ENCODE measurements around the gene ADCY3. TPM values are rescaled to one million over a fixed set of nuclear protein-coding genes. Genes with fewer than 3 reads are reported as not detected.

Gene ADCY3
- polyA plus RNA-seq, 1 donor from 2014 or later, result 28.8 TPM

DNA sequence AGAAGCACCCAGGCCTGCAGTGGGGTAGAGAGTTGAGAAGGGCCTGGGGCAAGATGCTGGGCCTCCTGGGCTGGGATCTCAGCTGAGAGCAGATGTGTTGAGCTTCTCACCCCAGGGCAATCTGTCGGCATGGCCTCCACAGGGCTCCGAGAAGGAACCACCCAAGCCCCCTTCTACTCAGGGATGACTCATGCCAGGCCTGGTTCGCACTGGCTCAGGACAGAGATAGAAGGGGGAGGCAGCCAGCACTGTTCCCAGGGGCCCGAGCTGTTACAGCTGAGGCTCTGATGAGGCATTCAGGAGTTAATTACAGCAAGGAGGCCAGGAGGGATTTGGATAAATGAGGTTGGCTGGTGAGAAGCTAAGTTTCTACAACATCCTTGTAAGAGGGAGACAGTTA, 64.3 kb downstream of the ADCY3 start:
- H2AFZ ChIP-seq (ENCODE audit: low read depth, low read length), result no peak overlapping the region
- H3K36me3 ChIP-seq (ENCODE audit: insufficient read depth, low read length), result no peaks in the 10 kb centered on the region
- no peak overlapping the region for H3K4me2 ChIP-seq (ENCODE audit: low read length)
- H4K20me1 ChIP-seq (ENCODE audit: insufficient read depth), result no peaks in the 10 kb centered on the region
- H3K9ac ChIP-seq (ENCODE audit: low read length), result no peak overlapping the region
- H3K9me3 ChIP-seq (ENCODE audit: low read length), result no peaks in the 10 kb centered on the region
- H3K79me2 ChIP-seq (replicated peaks; ENCODE audit: insufficient read depth, low read length), result no peaks in the 10 kb centered on the region
- H3K9me2 ChIP-seq (ENCODE audit: insufficient read depth, low read length), result no peaks in the 10 kb centered on the region
- H3K27ac ChIP-seq (ENCODE audit: low read length), result no peak overlapping the region
- TF ChIP-seq EZH2 (IDR thresholded peaks at IDR 0.05; ENCODE audit: borderline replicate concordance, insufficient read depth, low read length, poor library complexity, severe bottlenecking) (no peak), TAF1 (IDR thresholded peaks at IDR 0.05; ENCODE audit: low read depth) (no peak), RAD21 (conservative IDR thresholded peaks at IDR 0.05) (no peak), MXI1 (conservative IDR thresholded peaks at IDR 0.05; ENCODE audit: poor library complexity, severe bottlenecking) (no peak), POLR2AphosphoS5 (IDR thresholded peaks at IDR 0.05) (no peak), EP300 (conservative IDR thresholded peaks at IDR 0.05; ENCODE audit: poor library complexity, severe bottlenecking) (no peak), REST (IDR thresholded peaks at IDR 0.05; ENCODE audit: borderline replicate concordance) (no peak), SMC3 (conservative IDR thresholded peaks at IDR 0.05; ENCODE audit: poor library complexity) (no peak)
- TF ChIP-seq, protein P1, sequence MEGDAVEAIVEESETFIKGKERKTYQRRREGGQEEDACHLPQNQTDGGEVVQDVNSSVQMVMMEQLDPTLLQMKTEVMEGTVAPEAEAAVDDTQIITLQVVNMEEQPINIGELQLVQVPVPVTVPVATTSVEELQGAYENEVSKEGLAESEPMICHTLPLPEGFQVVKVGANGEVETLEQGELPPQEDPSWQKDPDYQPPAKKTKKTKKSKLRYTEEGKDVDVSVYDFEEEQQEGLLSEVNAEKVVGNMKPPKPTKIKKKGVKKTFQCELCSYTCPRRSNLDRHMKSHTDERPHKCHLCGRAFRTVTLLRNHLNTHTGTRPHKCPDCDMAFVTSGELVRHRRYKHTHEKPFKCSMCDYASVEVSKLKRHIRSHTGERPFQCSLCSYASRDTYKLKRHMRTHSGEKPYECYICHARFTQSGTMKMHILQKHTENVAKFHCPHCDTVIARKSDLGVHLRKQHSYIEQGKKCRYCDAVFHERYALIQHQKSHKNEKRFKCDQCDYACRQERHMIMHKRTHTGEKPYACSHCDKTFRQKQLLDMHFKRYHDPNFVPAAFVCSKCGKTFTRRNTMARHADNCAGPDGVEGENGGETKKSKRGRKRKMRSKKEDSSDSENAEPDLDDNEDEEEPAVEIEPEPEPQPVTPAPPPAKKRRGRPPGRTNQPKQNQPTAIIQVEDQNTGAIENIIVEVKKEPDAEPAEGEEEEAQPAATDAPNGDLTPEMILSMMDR (IDR thresholded peaks at IDR 0.05; ENCODE audit: poor library complexity, severe bottlenecking), result no peak
- H3K4me3 ChIP-seq (ENCODE audit: low read length), result no peak overlapping the region
- no peaks in the 10 kb centered on the region for H3K27me3 ChIP-seq (ENCODE audit: insufficient read depth, low read depth, low read length)
- H3F3A ChIP-seq (ENCODE audit: insufficient read depth, low read length, poor library complexity, severe bottlenecking), result no peaks in the 10 kb centered on the region

- Histone ChIP-seq H3F3A (ENCODE audit: insufficient read depth, low read length, poor library complexity, severe bottlenecking) (no peaks in the 10 kb centered on the region), H3K36me3 (ENCODE audit: insufficient read depth, low read length) (no peaks in the 10 kb centered on the region), H4K20me1 (ENCODE audit: insufficient read depth) (no peaks in the 10 kb centered on the region), H3K4me3 (ENCODE audit: low read length) (no peak overlapping the region), H3K9ac (ENCODE audit: low read length) (no peak overlapping the region), H3K27me3 (ENCODE audit: insufficient read depth, low read depth, low read length) (no peaks in the 10 kb centered on the region), H2AFZ (ENCODE audit: low read depth, low read length) (no peak overlapping the region), H3K27ac (ENCODE audit: low read length) (no peak overlapping the region), H3K4me2 (ENCODE audit: low read length) (no peak overlapping the region), H3K9me3 (ENCODE audit: low read length) (no peaks in the 10 kb centered on the region), H3K79me2 (replicated peaks; ENCODE audit: insufficient read depth, low read length) (no peaks in the 10 kb centered on the region), H3K9me2 (ENCODE audit: insufficient read depth, low read length) (no peaks in the 10 kb centered on the region)
- TF ChIP-seq EP300 (conservative IDR thresholded peaks at IDR 0.05; ENCODE audit: poor library complexity, severe bottlenecking) (no peak), MXI1 (conservative IDR thresholded peaks at IDR 0.05; ENCODE audit: poor library complexity, severe bottlenecking) (no peak), SMC3 (conservative IDR thresholded peaks at IDR 0.05; ENCODE audit: poor library complexity) (no peak), RAD21 (conservative IDR thresholded peaks at IDR 0.05) (no peak), REST (IDR thresholded peaks at IDR 0.05; ENCODE audit: borderline replicate concordance) (no peak), EZH2 (IDR thresholded peaks at IDR 0.05; ENCODE audit: borderline replicate concordance, insufficient read depth, low read length, poor library complexity, severe bottlenecking) (no peak), TAF1 (IDR thresholded peaks at IDR 0.05; ENCODE audit: low read depth) (no peak), POLR2AphosphoS5 (IDR thresholded peaks at IDR 0.05) (no peak)
- TF ChIP-seq, protein P1 (IDR thresholded peaks at IDR 0.05; ENCODE audit: poor library complexity, severe bottlenecking), result no peak
These were observed 64.9 kb downstream of the ADCY3 start for GRCh38 chr2:24855022-24855622.

Measured in neural cell (in vitro differentiated cells).